Stimulated activated CD8-positive, alpha-beta memory T cell treated with anti-CD3 and anti-CD28 coated beads, Interleukin-15, amount 100 ng/mL, for 4 hours (primary cell): Measurements from ENCODE around the gene FLAD1.
"Not testable (repeated sequence)": the region's sequence is repeated elsewhere in the genome, so short reads cannot be mapped to it uniquely, and the experiment has no call there.

ENCODE experiments used
- DNase-seq, 2 donors: peaks; one replicate each; pipeline ENCODE4 v3.0.0-alpha.2; 2020; ENCODE audit warnings: low read depth in 2 of 2

The FLAD1 gene

GRCh38 chr1:154967331-154967950 is 15.7 kb upstream of the FLAD1 start:
- no peak for DNase-seq

- DNase-seq: no peak
Measured at GRCh38 chr1:154968731-154969130, 14.4 kb upstream of the FLAD1 start.

- no peak for DNase-seq
Measured at GRCh38 chr1:154969246-154969645, 13.9 kb upstream of the FLAD1 start.

GRCh38 chr1:154969860-154970452 is 13.2 kb upstream of the FLAD1 start:
- no peak for DNase-seq

- DNase-seq: no peak
Measured at GRCh38 chr1:154970631-154971340, 12.4 kb upstream of the FLAD1 start, which contains the start of gene SHC1. TSS of gene SHC1 (minus strand) at chr1:154970747. CDS start at chr1:154970526, 221 bp downstream.

GRCh38 chr1:154971341-154971998 is 11.7 kb upstream of the FLAD1 start:
- no peak for DNase-seq

- DNase-seq: no peak
Measured at GRCh38 chr1:154972213-154972516, 11.0 kb upstream of the FLAD1 start.

GRCh38 chr1:154972517-154973343 is 10.4 kb upstream of the FLAD1 start:
- no peak for DNase-seq

- DNase-seq: peak; percentile 72 to 79
Measured at GRCh38 chr1:154973344-154974101, 9.6 kb upstream of the FLAD1 start.

GRCh38 chr1:154974102-154974807 is 8.9 kb upstream of the FLAD1 start, which contains the start of gene CKS1B:
TSS of gene CKS1B (plus strand) at chr1:154974681. CDS start at chr1:154974746, 65 bp downstream.
- peak; percentile 90 to 94 for DNase-seq

GRCh38 chr1:154974808-154975408 is 8.2 kb upstream of the FLAD1 start:
- DNase-seq: peak; percentile 87 to 88

- peak; percentile 32 to 39 for DNase-seq
Measured at GRCh38 chr1:154975409-154976059, 7.6 kb upstream of the FLAD1 start.

- DNase-seq: not testable (repeated sequence)
Measured at GRCh38 chr1:154977762-154978161, 5.4 kb upstream of the FLAD1 start.

GRCh38 chr1:154978360-154978759 is 4.8 kb upstream of the FLAD1 start:
- no peak for DNase-seq

- DNase-seq: no peak
Measured at GRCh38 chr1:154982341-154982740, 803 bp upstream of the FLAD1 start.

- DNase-seq: no peak
Measured at GRCh38 chr1:154983776-154984466, 777 bp downstream of the FLAD1 start.

GRCh38 chr1:154986736-154987135 is 3.6 kb downstream of the FLAD1 start:
- not testable (repeated sequence) for DNase-seq

GRCh38 chr1:154987326-154987725 is 4.2 kb downstream of the FLAD1 start:
- DNase-seq: no peak
